ENCODE measurements around the gene PFN3.
A peak's percentile ranks its signal among the peaks of the same experiment; 100 is the strongest.

PFN3 gene

GRCh38 chr5:177446200-177447065, 46.0 kb upstream of the PFN3 start, which contains the start of gene PRR7:
Gene PRR7 (plus strand): TSS chr5:177446814. CDS start chr5:177455068, 8,254 bp downstream.
- peak within 1 kb of the TSS; percentile 67 for H3K4me3 ChIP-seq (ENCODE audit: low read depth, low read length)
- TF ChIP-seq CTCF (IDR thresholded peaks at IDR 0.05; ENCODE audit: low read depth, low read length, missing control alignments): no peak
- no peak for DNase-seq (ENCODE audit: low read depth)

GRCh38 chr5:177445917-177446199, 45.4 kb upstream of the PFN3 start:
- no peak for DNase-seq (ENCODE audit: low read depth)
- TF ChIP-seq CTCF (IDR thresholded peaks at IDR 0.05; ENCODE audit: low read depth, low read length, missing control alignments): no peak
- peak overlapping the region; percentile 67 for H3K4me3 ChIP-seq (ENCODE audit: low read depth, low read length)

- TF ChIP-seq CTCF (IDR thresholded peaks at IDR 0.05; ENCODE audit: low read depth, low read length, missing control alignments): no peak
- DNase-seq (ENCODE audit: low read depth): no peak
- H3K4me3 ChIP-seq (ENCODE audit: low read depth, low read length): no peak overlapping the region; the same call in 1 of the 2 replicates
Observed at GRCh38 chr5:177445052-177445916, 44.8 kb upstream of the PFN3 start.

- TF ChIP-seq CTCF (IDR thresholded peaks at IDR 0.05; ENCODE audit: low read depth, low read length, missing control alignments): no peak
- no peak overlapping the region for H3K4me3 ChIP-seq (ENCODE audit: low read depth, low read length)
- DNase-seq (ENCODE audit: low read depth): no peak
Observed at GRCh38 chr5:177444106-177445051, 43.9 kb upstream of the PFN3 start.

GRCh38 chr5:177443144-177443983, 42.9 kb upstream of the PFN3 start:
- no peak for DNase-seq (ENCODE audit: low read depth)
- no peak for TF ChIP-seq CTCF (IDR thresholded peaks at IDR 0.05; ENCODE audit: low read depth, low read length, missing control alignments)
- H3K4me3 ChIP-seq (ENCODE audit: low read depth, low read length): no peak overlapping the region
